Measurements from ENCODE around the gene ABR. TPM values are rescaled to one million over a fixed set of nuclear protein-coding genes. Genes with fewer than 3 reads are reported as not detected.

Gene ABR
- total and polyA plus RNA-seq, 2 of the 8 experiments (the other 6 are each of a cell fraction or from before 2014, with no cell fraction given) = 44.8 to 47.2 TPM

GRCh38 chr17:1095853-1096173 lies 84.0 kb downstream of the ABR start (continued):
- no peak for TF ChIP-seq CHD7 (IDR thresholded peaks at IDR 0.05; ENCODE audit: insufficient replicate concordance, low read length)
- no peak for TF ChIP-seq TAF1 (IDR thresholded peaks at IDR 0.05; ENCODE audit: low read depth, low read length)
